A549 treated with AZD9567 at 1 μM for 4 hours (cell line): Measurements from ENCODE around the gene GABBR1. TPM values are rescaled to one million over a fixed set of nuclear protein-coding genes. Genes with fewer than 3 reads are reported as not detected.

Experiments
- total RNA-seq: library from RNA; stranded (reverse); fragments of 200-300 nt; extraction: Qiagen RNA extraction; gene quantifications from 5 replicates; pipeline ENCODE4 v1.2.3, GENCODE V29; 2022; ENCODE audit not compliant: insufficient read depth

Gene GABBR1
- 2.8 to 6.7 TPM (median 6.4 TPM) in 5 replicates for total RNA-seq

GRCh38 chr6:29632789-29633533 is at the start of gene GABBR1:
Gene GABBR1, minus strand, starts transcription at chr6:29633183. Its CDS starts 798 bp downstream, at chr6:29632385.

GRCh38 chr6:29680904-29681303 is 47.9 kb upstream of the GABBR1 start, which contains the start of gene ZFP57:
Gene ZFP57, minus strand, starts transcription at chr6:29681152. Its CDS starts 4,149 bp downstream, at chr6:29677003.

GRCh38 chr6:29656798-29657197 is 23.8 kb upstream of the GABBR1 start, which contains the start of gene MOG:
Gene MOG, plus strand, starts transcription at chr6:29657092. Its CDS starts 118 bp downstream, at chr6:29657210.

GRCh38 chr6:29584821-29585220 is 48.2 kb downstream of the GABBR1 start, which contains the start of gene OR2H2:
Gene OR2H2, plus strand, starts transcription at chr6:29585121. Its CDS starts 2,824 bp downstream, at chr6:29587945.

GRCh38 chr6:29559524-29560287 is 73.3 kb downstream of the GABBR1 start, which contains the start of gene UBD:
Gene UBD, minus strand, starts transcription at chr6:29559732. Its CDS starts 31 bp downstream, at chr6:29559701.

Other genes with a start within 250 kb of the GABBR1 start
- gene OR12D2, start 237.6 kb downstream of the GABBR1 start, total RNA-seq, result not detected in 5 replicates
- gene OR12D1, start 218.3 kb downstream of the GABBR1 start, total RNA-seq, result not detected in 5 replicates
- gene OR10C1, start 193.9 kb downstream of the GABBR1 start, total RNA-seq, result not detected in 5 replicates
- not detected in 5 replicates for gene OR11A1, start 176.1 kb downstream of the GABBR1 start, total RNA-seq
- gene OR2H1, start 176.0 kb downstream of the GABBR1 start, total RNA-seq, result not detected in 5 replicates
- not detected in 5 replicates for gene MAS1L, start 145.2 kb downstream of the GABBR1 start, total RNA-seq
- 0.51 to 0.98 TPM (median 0.67 TPM) in 4 of 5 replicates, not detected in the other for gene UBD, start 73.5 kb downstream of the GABBR1 start, total RNA-seq
- not detected in 5 replicates for gene OR2H2, start 48.1 kb downstream of the GABBR1 start, total RNA-seq
- gene MOG, start 23.9 kb upstream of the GABBR1 start, total RNA-seq, result not detected in 5 replicates
- gene ZFP57, start 48.0 kb upstream of the GABBR1 start, total RNA-seq, result not detected in 5 replicates
- 4.2 to 5.2 TPM (median 4.3 TPM) in 5 replicates for gene HLA-F, start 90.3 kb upstream of the GABBR1 start, total RNA-seq
- 0.16 TPM in 1 of 5 replicates, not detected in the others for gene HLA-G, start 194.6 kb upstream of the GABBR1 start, total RNA-seq